ENCODE results near the gene PODXL. TPM values are rescaled to one million over a fixed set of nuclear protein-coding genes. Genes with fewer than 3 reads are reported as not detected.

The PODXL gene
- total RNA-seq, 2 donors from 2014 or later: 0.18 to 1.3 TPM

DNA sequence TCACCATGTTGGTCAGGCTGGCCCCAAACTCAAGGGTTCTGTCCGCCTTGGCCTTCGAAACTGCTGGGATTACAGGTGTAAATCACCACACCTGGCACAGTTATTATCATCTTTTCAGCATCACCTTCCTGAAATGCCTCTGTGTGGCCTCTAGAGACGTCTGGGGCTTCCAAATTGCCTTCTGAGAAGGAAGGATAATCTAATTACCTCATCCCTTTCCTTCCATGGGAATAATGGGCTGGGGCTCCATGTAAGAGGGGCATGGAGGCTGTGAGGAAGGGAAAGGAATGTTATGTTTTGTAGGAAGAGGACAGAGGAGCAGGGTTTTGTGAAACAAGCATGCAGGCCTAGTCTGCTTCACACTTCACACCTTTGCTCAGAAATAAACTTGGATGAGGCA is 22.2 kb upstream of the PODXL start:
- DNase-seq (ENCODE audit: low spot score in 2 of 2): no peak
- no peaks in the 10 kb centered on the region for H3K36me3 Mint-ChIP-seq
- no peak overlapping the region for H3K27ac Mint-ChIP-seq
- H3K9me3 Mint-ChIP-seq: no peaks in the 10 kb centered on the region
- ATAC-seq: no peak

DNA sequence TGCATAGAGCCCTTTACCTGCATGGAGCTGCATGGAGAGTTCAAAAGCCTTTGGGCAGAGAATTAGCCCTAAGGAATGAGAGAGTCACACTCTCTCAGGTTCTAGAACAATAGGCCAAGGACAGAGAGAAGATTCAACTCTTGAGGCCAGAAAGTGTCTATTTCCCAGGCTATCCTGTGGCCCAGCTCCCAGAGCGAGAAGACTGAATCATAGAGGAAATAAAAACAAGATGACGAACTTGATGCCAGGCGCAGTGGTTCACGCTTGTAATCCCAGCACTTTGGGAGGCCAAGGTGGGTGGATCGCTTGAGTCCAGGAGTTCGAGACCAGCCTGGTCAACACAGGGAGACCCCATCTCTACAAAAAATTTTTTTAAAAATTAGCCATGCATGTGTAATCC is 18.3 kb upstream of the PODXL start:
- no peak for ATAC-seq
- Mint-ChIP-seq H3K9me3 (no peaks in the 10 kb centered on the region), H3K36me3 (no peaks in the 10 kb centered on the region)

DNA sequence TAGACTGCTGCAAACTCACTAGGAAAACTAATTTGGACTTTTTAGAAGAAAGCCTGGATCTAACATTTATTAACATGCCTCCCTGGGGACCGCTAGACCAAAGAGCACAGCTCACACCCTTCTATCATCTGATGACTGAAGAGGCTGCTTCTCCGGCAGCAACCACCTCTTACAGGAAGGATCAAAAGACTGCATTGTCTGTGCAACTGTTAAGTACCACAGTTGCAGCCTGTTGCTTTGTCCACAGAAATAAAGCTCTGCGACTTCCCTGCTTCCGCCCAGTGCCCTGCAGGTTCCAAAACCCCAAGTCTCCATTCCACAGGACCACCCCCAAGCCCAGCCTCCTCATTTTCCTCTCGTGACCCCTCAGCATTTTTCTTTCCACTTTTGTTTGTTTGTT is 14.0 kb upstream of the PODXL start:
- no peak overlapping the region for H3K27ac Mint-ChIP-seq
- no peaks in the 10 kb centered on the region for H3K9me3 Mint-ChIP-seq
- no peak for ATAC-seq
- no peak for DNase-seq (ENCODE audit: low spot score in 2 of 2)
- no peaks in the 10 kb centered on the region for H3K36me3 Mint-ChIP-seq

More for the DNA sequence above, 18.3 kb upstream of the PODXL start:
- peak overlapping the region in 1 of 2 donors; percentile 14 for H3K27ac Mint-ChIP-seq
- no peak for DNase-seq (ENCODE audit: low spot score in 2 of 2)

DNA sequence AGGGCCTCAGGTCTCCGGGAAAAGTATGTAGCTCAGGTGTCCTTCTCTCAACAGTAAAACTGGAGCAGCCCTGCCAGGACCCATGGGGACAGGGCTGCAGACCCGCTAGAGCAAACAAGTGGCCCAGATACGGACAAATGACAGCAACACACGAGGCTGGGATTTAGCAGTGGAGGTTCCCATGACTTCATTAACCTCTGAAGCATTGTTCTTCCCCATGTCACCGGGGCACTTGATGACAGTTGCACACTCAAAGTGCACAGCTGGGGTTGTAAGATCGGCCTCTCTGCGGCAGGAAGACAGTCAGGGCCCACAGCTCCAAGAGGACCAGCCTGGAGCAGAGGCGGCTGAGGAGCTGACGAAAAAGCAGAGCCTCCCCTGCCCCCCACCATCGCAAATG is 12.5 kb upstream of the PODXL start:
- DNase-seq (ENCODE audit: low spot score in 2 of 2) (no peak), ATAC-seq (no peak)
- H3K27ac Mint-ChIP-seq: no peak overlapping the region
- H3K9me3 Mint-ChIP-seq: no peaks in the 10 kb centered on the region
- H3K36me3 Mint-ChIP-seq: no peaks in the 10 kb centered on the region

DNA sequence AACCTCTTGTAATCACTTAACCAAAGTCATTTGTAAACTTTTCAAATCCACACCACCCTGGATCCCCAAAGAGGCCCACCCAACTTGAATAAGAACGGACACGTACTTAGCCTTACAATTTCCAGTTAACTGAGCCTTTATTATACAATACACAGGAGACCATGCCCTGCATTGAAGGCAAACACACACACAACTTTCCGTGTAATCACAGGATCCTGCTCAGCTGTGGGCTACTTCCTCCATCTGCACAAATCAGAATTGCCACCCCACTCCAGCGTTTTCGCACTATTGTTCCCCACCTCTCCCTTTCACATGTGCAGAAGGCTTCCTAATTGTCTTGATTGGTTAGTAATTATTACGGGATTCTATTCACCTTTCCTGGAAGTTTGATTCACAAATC is 12.1 kb upstream of the PODXL start:
- H3K27ac Mint-ChIP-seq: no peak overlapping the region

DNA sequence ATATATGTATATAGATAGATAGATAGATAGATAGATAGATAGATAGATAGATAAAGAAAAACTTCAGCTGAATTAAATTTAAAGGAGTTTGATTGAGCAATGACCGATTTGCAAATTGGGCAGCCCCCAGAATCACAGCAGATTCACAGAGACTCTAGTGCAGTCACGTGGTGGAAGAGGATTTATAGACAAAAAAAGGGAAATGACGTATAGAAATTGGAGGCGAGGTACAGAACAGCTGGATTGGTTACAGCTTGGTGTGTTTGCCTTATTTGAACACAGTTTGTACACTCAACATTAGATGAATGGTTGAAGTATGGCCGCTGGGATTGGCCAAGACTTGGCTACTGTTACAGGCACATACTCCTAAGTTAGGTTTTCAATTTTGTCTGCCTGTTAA is 8.2 kb upstream of the PODXL start:
- Mint-ChIP-seq H3K27ac (no peak overlapping the region), H3K9me3 (no peaks in the 10 kb centered on the region), H3K36me3 (no peaks in the 10 kb centered on the region)
- no peak for ATAC-seq
- no peak for DNase-seq (ENCODE audit: low spot score in 2 of 2)

More for the DNA sequence above, 12.1 kb upstream of the PODXL start:
- Mint-ChIP-seq H3K9me3 (no peaks in the 10 kb centered on the region), H3K36me3 (no peaks in the 10 kb centered on the region)
- DNase-seq (ENCODE audit: low spot score in 2 of 2) (no peak), ATAC-seq (no peak)

DNA sequence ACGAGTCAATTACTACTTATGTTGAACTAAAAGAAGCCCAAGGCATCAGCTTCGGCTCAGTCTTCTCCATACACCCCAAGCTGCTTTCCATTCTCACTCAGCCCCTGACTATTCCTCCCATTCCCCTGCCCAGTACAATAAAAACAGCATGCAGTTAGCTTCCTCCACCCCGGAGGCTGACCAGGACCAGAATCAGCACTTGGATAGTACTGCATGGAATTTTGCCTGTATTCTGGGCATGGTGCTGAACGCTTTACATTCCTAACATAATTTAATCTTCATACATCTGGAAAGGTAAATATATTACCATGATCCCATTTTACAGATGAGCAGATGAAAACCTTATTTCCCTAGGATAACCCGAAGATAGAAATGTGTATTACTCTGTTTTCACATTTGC is 7.5 kb upstream of the PODXL start:
- Mint-ChIP-seq H3K27ac (no peak overlapping the region), H3K36me3 (no peaks in the 10 kb centered on the region), H3K9me3 (no peaks in the 10 kb centered on the region)
- DNase-seq (ENCODE audit: low spot score in 2 of 2) (no peak), ATAC-seq (no peak)

DNA sequence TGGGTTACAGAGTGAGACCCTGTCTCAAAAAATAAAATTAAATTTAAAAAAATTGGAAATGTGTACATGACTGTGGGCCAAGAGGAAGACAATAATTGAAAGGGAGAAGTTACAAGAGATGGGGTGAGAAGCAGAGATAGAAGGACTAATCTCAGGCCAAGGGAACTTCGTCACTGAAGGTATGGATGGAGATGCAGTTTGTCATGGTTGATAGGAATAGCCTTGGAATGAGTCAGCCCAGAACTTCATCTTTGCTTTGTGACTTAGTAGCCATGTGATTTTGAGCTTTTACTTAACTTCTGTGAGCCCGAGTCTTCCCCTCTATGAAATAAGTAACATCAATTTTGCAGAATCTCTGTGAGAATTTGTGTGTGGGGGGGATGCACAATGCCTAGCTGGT is 6.5 kb upstream of the PODXL start:
- Mint-ChIP-seq H3K36me3 (no peaks in the 10 kb centered on the region), H3K9me3 (no peaks in the 10 kb centered on the region), H3K27ac (no peak overlapping the region)
- ATAC-seq (no peak), DNase-seq (ENCODE audit: low spot score in 2 of 2) (no peak)

DNA sequence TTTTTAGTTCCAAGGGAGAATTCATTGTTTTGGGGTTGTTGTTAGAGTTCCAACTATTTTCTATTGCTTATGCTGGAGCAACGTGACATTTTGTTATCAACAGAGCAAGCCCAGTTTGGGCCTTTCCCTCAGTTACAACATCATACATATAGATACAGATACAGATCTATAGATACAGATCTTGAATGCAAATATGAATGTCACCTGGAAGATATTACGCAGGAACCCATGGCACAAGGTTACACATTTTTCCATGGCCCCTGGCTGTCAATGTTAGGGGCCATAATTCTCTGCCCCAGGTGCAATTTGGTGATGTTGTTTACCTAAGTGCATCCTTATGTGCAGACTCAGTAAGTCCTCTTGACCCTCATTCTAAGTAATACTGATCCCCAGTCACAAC is 3.6 kb upstream of the PODXL start:
- H3K36me3 Mint-ChIP-seq: no peaks in the 10 kb centered on the region
- no peak overlapping the region for H3K27ac Mint-ChIP-seq
- no peak for ATAC-seq
- DNase-seq (ENCODE audit: low spot score in 2 of 2): no peak
- no peaks in the 10 kb centered on the region for H3K9me3 Mint-ChIP-seq

DNA sequence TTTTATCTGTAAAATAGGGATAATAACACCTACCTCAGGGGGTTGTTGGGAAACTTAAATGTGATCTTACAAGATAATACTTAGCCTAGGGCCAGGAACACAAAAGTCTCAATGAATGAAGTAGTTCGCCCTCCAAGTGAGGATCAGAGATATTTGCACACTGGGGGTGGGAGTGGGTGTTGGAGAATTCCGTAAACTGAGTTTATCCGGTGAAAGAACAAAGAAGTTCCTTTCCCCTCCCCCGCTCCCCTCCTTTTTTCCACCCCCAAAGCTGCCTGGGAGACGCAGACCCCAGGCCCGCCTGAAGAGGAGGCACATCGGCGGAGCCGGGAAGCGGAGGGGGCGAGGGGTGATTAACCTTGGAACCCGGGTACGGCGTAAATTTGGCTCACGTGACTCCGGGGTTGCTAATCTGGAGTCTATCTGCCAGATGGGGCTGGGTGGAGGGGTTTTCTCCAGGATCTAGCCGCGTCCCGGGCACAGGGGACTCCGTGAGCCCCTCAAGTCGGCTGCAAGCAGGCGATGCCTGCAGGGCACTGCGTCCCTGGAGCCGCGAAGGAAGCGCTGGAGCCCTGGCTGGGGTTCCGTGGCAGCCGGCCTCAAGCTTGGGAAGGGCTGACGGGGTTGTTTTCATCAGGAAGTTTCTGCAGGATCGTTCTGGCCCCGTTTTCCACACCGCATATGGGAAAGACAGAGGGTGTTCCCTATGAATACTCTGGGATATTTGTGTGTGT is 1.4 kb upstream of the PODXL start:
- Mint-ChIP-seq H3K36me3 (no peaks in the 10 kb centered on the region), H3K27ac (no peak overlapping the region), H3K9me3 (no peaks in the 10 kb centered on the region)
- no peak for DNase-seq (ENCODE audit: low spot score in 2 of 2)
- no peak for ATAC-seq

DNA sequence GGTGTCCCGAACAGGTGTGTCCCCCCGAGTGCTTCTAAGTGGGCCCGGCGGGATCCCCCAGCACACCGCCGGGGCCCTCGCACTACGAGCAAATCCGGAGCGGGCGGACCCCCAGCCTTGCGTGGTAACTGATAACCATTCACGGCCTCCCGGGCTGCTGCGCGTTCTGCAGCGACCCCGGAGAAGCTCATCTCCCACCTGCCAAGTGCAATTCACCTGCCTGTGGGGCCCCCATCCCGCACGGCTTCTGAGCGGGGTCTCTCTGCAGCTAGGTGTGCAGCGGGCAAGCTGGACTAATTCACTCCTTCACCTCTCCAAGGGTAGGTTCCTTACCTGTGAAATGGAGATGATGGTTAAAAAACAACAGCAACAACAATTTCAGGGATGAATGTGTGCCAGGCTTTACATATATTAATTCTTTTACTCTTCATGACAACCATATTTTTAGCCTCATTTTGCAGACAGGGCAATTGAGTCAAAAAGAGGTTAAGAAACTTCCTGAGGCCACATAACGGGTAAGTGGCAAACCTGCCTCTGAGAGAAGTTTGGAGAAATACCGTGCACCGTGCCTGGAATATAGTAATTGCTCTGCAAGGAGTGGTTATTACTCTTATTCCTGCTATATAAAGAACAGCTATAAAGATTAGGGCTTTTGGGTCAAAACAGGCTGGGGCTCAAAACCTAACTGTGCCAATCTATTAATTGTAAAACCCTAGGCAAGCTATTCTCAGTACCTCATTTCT is 652 bp upstream of the PODXL start:
- no peak overlapping the region for H3K27ac Mint-ChIP-seq
- H3K36me3 Mint-ChIP-seq: no peaks in the 10 kb centered on the region
- H3K9me3 Mint-ChIP-seq: no peaks in the 10 kb centered on the region
- ATAC-seq: no peak
- no peak for DNase-seq (ENCODE audit: low spot score in 2 of 2)

DNA sequence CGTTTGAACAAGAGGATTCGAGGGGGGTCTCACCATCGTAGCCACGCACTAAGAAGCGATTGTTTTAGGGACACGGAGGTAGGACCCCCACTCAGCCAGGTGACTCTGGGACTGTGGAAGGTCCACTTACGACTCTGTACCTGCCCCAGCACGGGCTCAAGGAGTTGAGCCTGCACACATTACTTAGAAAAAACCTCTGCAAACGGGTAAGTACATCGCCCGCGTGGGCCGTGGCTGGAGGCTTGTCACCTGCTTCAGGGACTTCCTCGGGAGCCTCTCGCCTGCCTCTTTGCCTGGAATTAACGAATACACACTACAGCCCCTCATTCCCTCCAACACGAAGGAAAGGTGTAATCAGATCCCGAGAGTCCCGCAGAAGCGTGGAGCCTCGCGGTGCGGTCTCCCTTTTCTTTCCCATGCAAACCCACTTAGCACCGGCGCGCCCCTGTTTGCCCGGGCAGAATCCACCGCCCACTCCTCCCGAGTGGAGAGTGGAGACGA is 826 bp downstream of the PODXL start:
- no peak for ATAC-seq
- no peak overlapping the region for H3K27ac Mint-ChIP-seq
- no peak for DNase-seq (ENCODE audit: low spot score in 2 of 2)

DNA sequence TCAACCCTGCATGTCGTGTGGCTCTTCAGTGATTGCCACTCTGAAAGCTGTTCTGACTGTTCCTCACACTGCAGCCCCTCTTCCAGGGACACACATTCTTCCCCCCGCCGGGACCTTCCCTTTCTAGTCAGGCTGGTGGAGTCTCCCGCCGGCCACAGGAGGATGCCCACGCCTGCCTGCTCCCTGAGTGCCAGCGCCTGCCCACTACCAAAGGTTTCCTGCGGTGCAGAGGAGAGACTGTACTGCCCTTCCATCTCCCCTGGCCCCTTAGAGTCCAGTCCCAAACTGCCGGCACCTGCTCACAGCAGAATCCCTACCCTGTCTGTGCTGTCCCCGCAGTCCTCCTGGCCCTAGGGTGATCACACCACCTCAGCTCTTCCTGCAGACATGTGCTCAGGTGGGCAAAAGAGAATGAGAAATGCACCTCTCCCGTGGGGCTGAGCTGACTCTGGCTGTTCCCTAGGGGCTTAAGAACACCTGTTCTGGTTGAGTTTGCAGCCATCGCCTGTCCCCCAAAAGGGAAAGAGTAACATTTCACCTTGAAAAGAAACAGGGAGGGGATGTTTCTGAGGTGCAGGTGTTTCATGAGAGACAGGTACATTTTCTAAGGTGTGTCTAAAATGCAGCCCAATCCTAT is 1.4 kb downstream of the PODXL start:
- DNase-seq (ENCODE audit: low spot score in 2 of 2) (no peak), ATAC-seq (no peak)
- H3K27ac Mint-ChIP-seq: no peak overlapping the region
- H3K9me3 Mint-ChIP-seq: no peaks in the 10 kb centered on the region
- no peaks in the 10 kb centered on the region for H3K36me3 Mint-ChIP-seq

More for the DNA sequence above, 826 bp downstream of the PODXL start:
- Mint-ChIP-seq H3K9me3 (no peaks in the 10 kb centered on the region), H3K36me3 (no peaks in the 10 kb centered on the region)

DNA sequence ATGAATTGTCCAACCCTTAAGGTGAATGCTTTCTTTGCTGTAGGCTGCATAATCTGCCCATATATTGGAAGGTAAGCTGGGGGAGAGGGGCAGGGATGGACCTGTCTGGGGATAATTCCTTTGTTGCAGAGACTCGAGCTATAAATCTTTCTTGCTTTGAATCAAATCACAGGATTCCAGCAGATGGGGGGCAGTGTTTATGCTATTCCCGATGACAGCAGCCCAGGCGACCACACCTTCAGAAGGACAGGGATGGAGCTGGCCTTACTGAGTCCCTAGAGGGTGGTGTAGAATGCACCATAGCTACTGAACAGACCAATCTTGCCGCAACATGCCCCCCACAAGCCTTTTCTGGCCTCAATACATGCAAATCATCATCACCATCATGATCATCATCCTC is 2.5 kb downstream of the PODXL start:
- no peak for DNase-seq (ENCODE audit: low spot score in 2 of 2)
- ATAC-seq: no peak
- H3K9me3 Mint-ChIP-seq: no peaks in the 10 kb centered on the region
- H3K27ac Mint-ChIP-seq: no peak overlapping the region
- H3K36me3 Mint-ChIP-seq: no peaks in the 10 kb centered on the region

DNA sequence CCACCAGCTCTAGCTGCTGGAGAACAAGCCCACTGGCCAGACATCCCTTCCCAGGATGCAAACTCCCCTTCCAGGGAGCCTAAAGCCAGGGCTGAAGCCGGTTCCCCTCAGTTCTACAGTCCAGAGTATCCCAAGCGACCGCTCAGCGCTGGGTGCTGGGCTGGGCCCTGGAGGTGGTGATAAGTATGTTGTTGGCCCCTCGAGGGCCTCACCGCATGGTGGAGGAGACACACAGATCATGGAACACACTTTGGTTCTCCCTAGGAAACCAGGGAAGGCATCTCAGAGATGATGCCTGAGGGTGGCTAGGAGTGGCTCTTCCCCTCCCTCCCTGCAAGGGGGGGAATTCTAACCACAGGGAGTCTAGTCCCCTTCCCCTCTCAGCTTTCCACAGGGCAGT is 4.4 kb downstream of the PODXL start:
- ATAC-seq (no peak), DNase-seq (ENCODE audit: low spot score in 2 of 2) (no peak)
- Mint-ChIP-seq H3K36me3 (no peaks in the 10 kb centered on the region), H3K27ac (no peak overlapping the region), H3K9me3 (no peaks in the 10 kb centered on the region)

DNA sequence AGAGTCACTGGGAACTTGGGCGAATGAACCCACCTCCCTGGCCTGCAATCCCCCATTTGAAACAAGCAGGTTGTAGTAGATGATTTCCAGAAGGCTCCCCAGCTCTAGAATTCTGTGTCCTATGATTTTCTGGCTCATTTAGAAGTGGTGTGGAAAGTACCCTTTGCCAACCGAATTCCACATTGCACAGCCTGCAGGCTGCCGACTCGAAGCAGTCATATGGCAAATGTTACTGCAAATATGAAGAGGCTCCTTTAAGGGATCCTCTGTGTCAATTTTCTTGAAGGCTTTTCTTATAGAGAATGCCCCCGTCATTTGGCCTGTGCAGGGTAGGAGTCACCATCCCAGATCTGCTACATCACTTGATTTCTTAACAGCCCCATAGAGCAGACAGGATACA is 5.6 kb downstream of the PODXL start:
- DNase-seq (ENCODE audit: low spot score in 2 of 2) (no peak), ATAC-seq (no peak)
- Mint-ChIP-seq H3K9me3 (no peaks in the 10 kb centered on the region), H3K27ac (no peak overlapping the region), H3K36me3 (no peaks in the 10 kb centered on the region)

DNA sequence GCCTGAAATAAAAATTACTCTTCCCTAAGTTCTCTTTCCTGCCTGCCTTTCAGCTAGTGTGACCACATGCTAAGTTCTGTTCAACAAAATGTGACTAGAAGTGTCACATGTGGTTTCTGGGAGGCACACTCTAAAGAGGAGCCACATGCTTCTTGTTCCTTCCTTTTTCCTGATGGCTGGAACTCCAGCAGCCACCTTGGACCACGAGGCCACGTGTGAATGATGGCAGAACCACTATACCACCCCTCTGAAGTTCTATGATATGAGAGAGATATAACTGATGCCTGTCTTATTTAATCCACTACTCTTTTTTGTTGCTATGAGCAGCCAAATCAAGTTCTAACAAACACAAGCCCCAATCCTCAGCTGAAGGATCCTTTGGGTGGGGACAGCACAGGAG is 8.1 kb downstream of the PODXL start:
- ATAC-seq (no peak), DNase-seq (ENCODE audit: low spot score in 2 of 2) (no peak)
- Mint-ChIP-seq H3K27ac (no peak overlapping the region), H3K36me3 (no peaks in the 10 kb centered on the region), H3K9me3 (no peaks in the 10 kb centered on the region)

Measured in activated naive CD4-positive, alpha-beta T cell treated with anti-CD3 and anti-CD28 coated beads, Interleukin-2, amount 50 U/mL, for 72 hours (primary cell).